ENCODE measurements around the gene MOGAT3.

The MOGAT3 gene, protein sequence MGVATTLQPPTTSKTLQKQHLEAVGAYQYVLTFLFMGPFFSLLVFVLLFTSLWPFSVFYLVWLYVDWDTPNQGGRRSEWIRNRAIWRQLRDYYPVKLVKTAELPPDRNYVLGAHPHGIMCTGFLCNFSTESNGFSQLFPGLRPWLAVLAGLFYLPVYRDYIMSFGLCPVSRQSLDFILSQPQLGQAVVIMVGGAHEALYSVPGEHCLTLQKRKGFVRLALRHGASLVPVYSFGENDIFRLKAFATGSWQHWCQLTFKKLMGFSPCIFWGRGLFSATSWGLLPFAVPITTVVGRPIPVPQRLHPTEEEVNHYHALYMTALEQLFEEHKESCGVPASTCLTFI

DNA sequence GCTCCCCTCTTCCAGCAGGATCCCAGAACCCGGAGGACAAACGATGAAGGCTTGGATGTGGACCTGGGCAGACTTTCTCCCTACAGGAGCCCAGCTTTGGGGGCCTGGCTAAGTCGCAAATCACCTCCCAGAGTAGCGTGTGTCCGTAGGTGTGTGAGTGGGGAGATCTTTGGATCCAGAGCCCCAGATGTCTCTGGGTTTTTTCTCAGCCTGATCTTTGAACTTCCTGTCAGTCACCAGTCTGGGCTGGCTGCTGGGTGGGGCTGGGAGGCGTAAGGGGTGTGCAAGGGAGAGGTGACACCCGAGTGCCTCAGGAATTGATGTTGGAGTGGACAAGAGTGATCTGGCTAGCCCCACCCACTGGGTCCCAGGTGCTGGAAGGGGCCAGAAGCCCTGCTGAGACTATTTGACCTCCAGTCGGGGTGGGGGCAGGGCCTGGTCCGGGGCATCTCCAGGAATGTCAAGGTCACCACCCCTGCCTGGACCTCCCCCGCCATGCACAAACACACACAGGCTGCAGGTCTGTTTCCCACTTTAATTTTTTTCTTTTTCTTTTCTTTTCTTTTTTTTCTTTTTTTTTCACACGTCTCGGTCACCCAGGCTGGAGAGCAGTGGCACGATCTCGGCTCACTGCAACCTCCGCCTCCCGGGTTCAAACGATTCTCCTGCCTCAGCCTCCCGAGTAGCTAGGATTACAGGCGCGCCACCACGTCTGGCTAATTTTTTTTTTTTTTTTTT, at the start of gene MOGAT3:
MOGAT3 (minus strand) TSS at position 175 of the 738 bp plus-strand sequence. CDS start 182 bp downstream, outside the sequence.
- no peak for DNase-seq

DNA sequence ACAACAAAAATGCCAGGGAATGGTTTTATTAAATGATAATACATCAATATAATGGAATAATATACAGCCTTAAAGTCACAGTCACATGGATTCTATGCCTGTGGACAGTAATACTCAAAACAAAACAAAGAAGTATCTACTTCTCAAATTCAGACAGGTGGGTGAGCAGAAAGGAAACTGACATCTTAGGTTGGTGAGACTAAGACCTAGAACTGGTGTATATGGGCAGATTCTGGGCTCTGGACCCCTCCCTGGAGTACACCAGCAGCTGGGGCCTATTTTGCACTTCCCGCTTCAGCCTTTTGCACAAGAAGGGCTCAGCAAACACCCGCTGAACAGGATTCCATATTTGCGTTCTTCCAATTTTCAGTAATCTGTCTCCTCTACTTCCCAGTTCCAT, 49.5 kb upstream of the MOGAT3 start:
- no peak for DNase-seq

DNA sequence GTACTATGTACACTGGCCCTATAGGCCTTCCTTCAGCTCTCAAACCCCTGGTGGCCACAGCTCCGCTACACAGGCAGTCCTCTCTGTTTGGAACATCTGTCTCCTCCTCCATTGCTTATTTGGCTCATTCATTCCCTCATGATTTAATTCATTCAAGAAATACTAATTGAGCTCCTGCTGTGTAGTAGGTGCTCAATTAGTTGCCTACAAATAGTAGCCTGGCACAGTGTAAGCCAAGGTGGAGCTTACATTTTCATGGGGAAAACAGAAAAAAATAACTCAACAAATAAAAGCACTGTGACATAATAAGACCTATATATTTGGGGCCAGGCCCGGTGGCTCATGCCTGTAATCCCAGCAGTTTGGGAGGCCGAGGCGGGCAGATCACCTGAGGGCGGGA, 47.4 kb upstream of the MOGAT3 start:
- no peak for DNase-seq

DNA sequence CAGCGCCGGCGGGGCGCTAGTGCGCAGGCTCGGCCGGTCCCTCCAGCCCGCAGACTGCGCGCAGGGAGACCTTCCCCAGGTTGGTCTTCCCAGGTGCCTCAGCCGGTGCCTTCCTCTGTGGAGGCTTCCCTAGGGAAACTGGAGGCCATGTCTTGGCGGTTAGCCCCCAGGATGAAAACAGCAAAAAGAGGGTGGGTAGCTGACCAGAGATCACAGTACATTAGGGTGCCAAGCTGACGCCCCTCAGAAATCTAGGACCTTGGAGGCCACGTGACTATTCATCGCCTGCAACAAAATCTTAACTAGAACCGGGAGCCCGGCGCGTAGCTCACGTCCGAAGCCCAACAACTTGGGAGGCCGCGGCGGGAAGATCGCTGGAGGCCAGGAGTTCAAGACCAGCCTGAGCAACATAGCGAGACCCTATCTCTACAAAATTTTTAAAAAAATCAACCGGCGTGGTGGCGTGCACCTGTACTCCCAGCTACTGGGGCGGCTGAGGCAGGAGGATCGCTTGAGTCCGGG, 44.4 kb upstream of the MOGAT3 start:
- no peak for DNase-seq

DNA sequence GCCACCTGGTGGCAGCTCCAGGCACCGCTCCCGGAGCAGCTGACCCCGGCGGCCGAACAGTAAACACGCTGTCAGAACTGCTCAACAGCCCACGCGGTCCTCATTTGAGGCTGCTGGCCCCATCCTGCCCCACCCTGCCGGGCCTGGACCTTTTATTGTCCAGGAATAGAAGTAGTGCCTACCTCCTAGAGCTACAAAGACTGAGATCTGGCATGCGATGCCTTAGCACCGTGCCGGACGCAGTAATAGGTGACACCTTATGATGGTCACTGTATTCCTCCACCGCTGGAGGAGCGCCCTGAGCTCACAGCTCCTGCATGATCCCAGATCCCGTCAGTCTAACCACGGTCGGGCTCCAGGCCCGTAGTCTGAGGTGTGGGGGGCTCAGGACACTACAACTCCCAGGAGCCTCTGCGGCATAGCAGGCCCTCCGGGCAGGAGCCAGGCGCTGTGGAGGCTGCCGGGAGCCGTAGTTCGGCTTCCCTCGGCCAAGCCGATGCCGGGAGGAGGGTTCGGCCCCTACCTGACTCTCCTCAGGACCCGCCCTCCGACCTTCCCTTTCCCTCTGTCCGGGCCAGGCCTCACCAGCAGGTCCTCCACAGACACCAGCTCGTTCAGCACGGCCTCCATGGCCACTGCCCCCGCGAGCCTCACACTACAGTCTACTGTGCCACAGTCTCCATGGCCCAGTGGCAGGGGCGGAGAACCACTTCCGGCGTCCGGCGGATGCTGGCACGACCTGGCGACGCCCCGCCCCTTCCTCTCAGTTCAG, 43.7 kb upstream of the MOGAT3 start, which contains the start of gene FIS1:
FIS1 (minus strand) TSS at position 707 of the 772 bp plus-strand sequence; CDS start at position 630, 77 bp downstream.
- peak; percentile 62 for DNase-seq

DNA sequence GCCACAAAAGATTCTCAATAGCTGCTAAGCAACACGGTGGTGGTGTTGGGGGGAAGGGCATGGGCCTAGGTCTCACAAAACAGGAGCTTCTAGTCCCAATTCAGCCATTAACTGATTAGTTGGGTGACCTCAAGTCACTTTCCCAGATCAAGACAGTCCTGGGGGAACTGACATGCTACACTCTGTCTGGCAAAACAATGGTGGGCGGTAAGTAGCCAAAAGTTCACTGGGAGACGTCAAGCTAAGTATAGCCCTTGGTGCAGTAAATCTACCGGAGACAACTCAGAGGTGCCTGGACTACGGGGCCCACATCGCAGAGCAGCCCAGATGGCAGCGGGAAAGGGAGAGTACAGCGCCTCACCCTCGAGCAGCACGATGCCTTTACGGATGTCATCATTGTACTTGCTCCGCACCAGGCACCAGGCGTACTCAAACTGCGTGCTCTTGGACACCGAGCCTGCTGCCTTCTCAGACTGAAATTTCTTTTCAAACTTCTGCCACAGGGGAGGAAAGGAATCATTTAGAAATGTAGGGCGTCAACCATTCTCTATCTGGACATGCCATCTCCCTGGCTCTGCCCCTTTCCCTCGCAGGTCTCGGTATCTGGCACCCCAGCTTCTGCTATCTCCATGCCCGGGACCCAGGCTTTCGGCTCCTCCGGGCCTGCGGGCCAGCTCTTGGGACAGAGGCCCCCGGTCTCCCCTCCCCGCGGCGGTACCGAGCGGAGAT, 43.0 kb upstream of the MOGAT3 start:
- DNase-seq, result no peak

DNA sequence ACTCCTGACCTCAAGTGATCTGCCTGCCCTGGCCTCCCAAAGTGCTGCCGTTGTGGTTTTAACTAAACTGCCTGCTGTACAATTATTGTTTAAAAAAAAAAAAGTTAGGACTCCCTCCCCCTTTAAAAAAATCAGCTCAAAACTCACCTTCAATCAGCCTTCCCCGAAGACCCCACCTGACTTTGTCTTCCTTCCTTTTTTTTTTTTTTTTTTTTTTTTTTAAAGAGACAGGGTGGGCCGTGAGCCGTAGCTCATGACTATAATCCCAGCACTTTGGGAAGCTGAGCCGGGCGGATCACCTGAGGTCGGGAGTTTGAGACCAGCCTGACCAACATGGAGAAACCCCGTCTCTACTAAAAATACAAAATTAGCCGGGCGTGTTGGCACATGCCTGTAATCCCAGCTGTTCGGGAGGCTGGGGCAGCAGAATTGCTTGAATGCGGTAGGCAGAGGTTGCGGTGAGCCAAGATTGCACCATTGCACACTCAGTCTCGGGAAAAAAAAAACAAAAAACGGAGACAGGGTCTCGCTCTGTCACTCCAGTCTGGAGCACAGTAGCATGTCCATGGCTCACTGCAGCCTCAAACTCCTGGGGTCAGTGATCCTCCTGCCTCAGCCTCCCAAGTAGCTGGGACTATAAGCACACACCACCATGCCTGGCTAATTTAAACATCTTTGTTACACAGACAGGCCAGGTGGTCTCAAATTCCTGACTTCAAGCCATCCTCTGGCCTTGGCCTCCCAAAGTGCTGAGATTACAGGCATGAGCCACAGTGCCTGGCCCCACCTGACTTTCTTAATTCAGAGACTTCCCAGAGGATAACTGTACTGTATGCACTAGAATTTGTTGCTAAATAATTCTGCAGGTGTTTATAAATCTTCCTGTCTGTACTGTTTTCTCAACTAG, 40.9 kb upstream of the MOGAT3 start:
- no peak for DNase-seq

DNA sequence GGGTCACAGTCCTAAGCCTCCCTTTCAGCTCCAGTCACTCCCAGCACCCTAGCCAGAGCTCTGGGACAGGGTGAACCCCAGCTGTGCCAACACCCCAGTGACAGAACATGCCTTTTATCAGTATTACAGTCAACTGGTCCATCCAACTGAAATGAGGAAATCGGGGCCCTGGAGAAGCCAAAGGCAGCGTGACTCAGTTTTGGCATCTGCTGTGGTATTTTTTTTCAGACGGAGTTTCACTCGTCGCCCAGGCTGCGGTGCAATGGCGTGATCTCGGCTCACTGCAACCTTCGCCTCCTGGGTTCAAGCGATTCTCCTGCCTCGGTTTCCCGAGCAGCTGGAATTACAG, 40.2 kb upstream of the MOGAT3 start:
- DNase-seq, result no peak

DNA sequence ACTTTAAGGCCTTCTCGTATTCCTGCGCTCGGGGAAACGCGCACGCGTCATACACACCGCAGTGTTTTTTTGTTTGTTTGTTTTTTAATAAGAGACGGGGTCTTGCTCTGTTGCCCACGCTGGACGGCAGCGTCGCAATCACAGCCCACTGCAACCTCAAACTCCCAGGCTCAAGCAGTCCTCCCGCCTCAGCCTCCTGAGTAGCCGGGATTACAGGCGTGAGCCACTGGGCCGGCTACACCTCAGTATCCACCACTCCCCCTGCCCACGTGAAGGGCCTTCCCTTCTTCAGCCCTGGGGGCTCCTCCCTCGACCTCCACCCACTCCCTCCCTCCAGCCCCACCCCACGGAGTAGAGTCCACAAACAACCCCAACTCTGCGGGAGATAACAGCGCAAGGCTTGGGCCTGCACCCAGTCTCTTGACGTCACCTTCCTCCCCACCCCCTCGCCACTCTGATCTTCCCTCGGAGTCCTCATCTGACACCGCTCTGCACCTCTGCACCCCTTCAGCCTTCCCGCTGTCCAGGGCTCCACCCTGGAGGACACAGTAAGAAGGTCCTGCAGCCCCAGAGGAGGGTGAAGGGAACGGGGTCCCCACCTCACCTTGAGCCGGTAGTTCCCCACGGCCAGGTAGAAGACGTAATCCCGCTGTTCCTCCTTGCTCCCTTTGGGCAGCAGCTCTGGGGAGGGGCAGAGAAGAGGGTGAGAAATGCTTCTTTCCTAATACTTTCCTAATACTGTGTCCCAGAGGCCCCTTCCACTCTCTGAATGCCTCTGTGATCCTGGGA, 39.6 kb upstream of the MOGAT3 start:
- no peak for DNase-seq

DNA sequence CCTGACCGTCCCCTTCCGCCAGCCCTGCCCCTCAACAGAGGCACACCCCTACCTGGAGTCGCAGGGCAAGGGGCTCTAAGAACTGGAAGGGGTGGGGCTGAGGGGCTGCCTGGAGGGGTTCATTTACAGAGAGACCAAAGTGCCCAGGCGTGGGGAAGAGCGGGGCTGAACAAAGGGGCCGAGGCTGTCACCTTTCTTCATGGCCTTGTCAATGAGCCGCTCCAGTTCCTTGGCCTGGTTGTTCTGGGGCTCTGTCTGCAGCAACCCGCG, 39.0 kb upstream of the MOGAT3 start:
- no peak for DNase-seq

DNA sequence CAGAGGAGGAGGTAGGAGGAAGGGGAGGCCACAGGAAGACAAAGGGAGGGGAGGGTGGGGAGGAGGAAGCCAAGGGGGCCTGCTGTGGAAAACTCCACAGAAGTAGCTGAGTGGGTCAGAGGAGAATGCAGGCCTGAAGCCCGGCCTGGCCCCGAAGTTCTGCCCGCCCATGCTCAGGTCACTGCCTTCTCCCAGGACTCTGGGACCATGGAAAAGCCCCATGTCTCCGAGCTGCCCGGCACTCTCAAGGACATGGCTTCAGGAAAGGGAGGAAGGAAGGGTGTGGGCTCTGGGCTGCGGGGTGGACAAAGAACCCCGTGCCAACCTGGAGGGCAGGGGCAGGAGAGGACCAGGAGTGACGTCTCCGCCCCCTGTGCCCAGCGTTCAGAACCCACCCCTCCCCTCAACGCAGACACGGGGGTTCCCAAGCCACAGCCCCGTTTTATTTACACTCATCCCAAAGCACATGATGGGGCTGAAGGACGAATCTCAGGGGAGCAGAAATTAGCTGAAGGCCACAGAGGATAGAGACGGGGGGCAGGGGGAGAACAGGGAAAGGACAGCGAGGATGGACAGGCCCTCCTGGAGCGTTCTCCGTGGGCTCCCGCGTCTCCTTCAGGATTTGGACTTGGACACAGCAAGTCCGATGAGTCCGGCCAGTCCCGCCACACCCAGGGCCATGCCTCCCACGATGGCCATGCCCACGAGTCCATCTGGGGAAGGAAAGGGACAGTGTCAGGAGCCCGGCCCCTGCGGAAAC, 38.5 kb upstream of the MOGAT3 start:
- DNase-seq, result no peak

DNA sequence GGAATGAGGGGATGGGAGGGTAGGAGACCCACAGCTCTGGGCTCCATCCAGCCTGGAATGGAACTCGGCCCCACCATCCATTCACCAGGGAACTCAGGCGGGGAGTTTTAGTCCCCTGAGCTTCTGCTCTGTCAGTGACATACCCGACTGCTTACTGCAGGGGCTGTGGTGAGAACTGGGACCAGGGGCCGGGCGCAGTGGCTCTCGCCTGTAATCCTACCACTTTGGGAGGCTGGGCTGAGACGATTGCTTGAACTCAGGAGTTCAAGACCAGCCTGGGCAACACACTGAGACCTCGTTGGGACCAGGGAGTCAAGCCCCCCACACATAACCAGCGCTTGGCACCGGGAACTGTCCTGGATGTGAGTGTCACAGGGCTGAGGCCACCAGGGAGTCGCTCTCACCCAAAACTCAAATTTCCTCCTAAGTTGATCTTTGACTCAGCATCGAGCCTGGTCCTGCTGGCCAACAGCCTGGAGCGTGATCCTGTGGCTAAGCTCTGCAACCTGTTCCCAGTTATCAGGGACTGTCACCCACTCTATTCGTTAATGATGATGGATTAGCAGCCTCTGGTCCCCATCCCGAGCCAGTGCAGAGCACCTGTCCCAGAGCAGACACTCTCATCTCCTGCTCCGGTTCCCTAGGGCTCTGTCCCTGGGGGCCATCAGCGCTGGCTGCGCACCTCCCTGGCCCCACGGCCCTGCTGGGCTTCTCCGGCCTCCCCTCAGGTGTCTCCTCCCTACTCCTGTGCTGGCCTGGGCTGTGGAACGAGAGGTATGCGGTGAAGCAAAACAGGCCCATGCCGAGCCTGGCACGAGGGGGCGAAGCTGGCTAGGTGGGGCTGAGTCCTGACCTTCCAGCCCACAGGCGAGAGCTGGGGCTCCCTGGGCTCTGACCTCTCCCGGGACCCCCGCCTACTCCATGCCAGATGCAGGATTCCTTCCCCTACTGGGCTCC, 37.7 kb upstream of the MOGAT3 start:
- no peak for DNase-seq

DNA sequence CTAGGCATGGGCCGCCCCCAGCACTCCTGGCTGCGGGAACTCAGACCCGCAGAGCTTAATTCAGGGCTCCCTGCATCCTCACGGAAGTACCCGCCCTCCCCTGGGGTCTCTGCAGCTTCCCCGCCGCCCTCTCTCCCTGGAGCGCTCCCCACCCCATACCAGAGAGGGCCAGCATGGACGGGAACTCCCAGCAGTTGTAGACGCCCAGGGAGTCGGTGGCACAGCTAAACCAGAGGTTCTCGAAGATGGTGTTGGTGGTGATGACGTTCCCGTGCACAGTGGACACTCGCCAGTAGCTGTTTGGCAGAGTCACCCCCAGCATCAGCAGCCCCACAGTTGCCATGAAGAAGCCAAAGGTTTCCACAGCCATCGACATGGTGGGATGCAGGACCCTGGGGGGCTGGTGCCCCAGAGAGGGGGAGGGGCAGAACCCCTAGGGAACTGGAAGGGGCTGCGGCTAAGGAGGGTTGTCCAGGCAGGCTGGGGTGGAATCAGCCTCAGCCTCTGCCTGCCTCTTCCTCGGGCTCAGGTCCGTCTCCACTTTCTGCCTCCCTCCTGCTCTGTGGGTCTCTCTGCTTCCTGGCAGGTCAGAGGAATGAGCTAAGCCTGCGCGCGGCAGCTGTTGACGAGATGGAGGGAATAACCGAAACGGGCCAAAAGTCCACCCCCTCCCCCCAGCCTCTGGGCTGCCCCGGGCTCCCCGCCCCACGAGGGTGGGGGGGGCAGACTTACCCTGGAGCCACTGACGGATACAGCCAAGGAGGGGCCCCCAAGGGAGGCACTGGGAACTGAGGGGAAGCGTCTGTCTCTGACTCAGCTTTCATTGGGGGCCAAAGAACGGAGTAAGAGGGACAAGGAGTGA, 36.6 kb upstream of the MOGAT3 start, which contains the start of gene CLDN15:
CLDN15 (minus strand) TSS at position 597 of the 862 bp plus-strand sequence; CDS start at position 376, 221 bp downstream.
- DNase-seq, result no peak

DNA sequence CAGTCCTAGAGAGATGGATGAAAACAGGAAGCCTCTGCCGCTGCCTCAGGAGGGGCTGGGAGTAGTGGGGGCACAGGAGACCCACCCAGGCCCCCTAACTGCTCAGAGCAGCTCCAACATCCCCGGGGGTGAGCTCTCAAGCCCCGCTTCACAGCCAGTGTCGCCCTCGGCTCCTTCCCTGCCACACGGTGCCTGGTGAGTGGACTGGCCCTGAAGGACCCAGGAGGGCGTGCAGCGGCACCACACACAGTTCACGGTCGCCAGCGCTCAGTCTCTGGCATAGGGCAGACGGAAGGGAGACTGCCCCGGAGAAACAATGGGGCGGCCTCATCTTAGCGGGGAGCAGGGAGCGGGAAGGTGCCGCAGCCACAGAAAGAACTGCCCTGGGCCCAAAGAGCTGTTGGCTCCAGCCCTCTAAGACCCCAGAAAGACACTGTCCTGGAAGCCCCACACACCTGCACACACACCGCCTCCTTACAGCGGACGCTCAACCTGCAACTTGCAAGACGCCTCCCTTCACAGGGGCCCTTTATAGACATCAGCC, 35.5 kb upstream of the MOGAT3 start:
- no peak for DNase-seq

DNA sequence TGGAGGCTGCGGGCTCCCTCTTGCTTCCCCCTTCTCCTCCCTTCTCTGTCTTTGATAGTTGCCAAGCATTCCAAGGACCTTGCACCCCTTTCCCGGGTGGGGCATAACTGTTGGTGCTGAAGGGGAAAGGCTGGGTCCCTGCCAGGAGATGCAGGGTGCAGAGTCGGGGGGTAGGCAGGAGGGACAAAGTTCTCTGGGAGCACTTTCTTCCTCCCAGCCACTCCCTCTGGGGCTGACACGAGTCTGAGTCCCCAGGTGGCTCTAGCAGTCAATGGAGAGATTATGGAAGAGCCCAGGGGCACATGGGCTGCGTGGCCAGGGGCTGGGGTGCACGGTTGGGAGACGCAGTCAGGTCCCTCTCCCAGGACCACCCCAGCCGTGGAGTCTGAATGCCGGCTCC, 34.7 kb upstream of the MOGAT3 start:
- DNase-seq, result no peak

DNA sequence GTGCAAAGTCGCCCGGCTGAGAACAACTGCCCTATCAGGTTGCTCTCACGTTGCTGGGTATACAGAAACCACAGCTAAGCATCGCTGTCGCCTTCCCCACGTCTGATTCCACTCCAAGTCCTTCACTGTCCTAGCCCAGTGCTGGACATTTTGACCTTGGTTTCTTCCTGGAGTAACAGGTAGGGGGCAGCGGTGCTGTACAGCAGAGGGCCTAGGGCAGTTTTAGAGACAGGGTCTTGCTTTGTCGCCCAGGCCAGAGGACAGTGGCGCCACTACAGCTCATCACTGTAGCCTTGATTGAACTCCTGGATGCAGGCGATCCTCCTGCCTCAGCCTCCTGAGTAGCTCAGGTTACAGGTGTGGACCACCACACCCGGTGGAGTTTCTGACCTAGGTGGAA, 34.2 kb upstream of the MOGAT3 start:
- DNase-seq, result no peak

DNA sequence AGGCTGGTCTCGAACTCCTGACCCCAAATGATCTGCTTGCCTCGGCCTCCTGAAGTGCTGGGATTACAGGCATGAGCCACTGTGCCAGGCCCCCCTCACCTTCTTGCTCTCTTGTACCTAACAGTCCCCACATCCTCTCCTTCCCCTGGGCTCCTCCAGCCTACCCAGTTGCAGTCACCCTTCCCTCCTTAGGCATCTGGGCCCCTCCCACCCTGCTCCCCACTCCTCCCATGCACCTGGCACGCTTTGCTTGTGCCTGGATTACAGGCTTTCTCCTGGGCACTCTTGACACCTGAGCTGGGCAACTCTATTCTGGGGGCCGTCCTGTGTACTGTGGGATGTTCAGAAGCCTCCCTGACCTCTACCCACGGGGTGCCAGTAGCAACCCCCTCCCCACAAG, 33.8 kb upstream of the MOGAT3 start:
- DNase-seq, result no peak
